ENCODE results near the gene ETS1.

The ETS1 gene

DNA sequence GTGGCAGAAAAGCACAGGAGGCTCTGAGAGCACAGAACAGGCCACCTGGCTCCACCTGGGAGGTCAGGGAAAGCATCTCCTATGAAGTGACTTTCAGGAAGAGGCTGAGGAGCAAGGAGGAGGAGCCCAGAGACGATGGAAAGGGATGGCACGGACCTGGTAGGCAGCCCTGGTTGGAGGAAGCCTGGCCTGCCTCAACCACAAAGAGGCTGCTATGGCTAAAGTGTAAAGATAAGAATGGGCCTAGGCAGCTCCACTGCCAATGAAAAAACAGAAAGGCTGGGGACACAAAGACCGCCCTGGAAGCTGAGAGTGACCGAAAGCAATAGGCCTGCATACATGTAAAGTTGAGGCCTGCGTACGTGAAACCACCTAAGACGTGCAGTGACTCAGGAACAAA lies 31.2 kb upstream of the ETS1 start:
- DNase-seq (ENCODE audit: extremely low read depth, low read depth): no peak
- no peak for TF ChIP-seq CTCF (IDR thresholded peaks at IDR 0.05; ENCODE audit: low read depth, low read length)

GRCh38 chr11:128616161-128616560 lies 28.8 kb upstream of the ETS1 start:
- TF ChIP-seq CTCF (IDR thresholded peaks at IDR 0.05; ENCODE audit: low read depth, low read length): no peak
- no peak for DNase-seq (ENCODE audit: extremely low read depth, low read depth)

DNA sequence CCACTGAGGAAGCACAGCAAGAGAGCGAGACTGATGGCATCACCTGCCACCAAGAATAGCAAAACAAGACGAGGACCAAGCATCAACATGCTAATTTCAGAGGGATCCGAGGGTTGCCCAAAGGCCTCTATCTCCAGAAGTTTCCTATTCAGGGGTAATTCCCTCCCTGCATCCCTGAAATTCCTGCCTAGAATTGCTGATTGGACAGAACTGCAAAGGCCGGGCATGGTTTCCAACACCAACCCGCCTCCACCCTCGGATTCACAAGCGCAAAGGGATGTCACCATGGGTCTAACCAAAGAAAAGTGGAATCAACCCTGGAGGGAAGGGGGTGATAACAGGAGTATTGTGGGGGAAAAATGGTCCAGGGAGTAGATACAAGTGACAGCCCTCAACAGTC lies 28.3 kb upstream of the ETS1 start:
- no peak for TF ChIP-seq CTCF (IDR thresholded peaks at IDR 0.05; ENCODE audit: low read depth, low read length)

DNA sequence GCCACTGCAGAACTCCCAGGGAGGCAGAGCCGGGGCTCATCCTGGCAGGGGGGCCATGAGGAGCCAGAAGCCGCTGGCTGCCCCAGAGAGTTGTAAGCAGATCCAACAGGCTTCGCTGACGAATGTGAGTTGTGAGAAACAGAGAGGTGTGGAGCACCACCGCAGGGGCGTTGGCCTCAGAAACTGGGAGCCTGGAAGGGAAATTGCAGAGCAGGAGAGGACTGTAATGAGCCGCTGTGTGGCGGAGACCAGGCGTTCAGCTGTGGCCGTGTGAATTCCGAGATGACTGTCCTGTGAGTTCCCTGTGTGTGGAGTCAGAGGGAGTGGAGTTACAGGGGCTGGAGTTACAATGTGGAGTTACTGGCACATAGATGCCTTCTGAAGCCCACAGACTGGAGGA lies 27.7 kb upstream of the ETS1 start:
- TF ChIP-seq CTCF (IDR thresholded peaks at IDR 0.05; ENCODE audit: low read depth, low read length): no peak
- DNase-seq (ENCODE audit: extremely low read depth, low read depth): no peak

More for the DNA sequence above, 28.3 kb upstream of the ETS1 start:
- no peak for DNase-seq (ENCODE audit: extremely low read depth, low read depth)

DNA sequence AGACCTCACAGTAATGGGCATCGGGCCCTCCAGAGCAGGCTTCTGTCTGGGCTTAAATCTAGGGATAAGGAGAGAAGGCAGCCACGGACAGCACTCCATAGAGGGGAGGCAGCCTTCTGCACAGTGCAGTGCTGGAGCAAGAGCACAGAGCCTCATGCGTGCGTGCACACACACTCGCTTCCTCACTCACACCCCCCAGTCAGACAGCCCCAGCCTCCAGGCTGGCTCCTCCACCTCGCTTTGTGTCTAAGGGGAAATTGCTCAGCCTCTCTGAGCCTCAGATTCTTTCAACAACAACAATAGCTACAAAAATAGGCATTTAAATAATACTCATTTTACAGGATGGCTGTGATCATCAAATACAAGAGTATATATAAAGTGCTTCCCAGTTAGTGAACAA lies 26.7 kb upstream of the ETS1 start:
- no peak for DNase-seq (ENCODE audit: extremely low read depth, low read depth)
- no peak for TF ChIP-seq CTCF (IDR thresholded peaks at IDR 0.05; ENCODE audit: low read depth, low read length)

- no peak for TF ChIP-seq CTCF (IDR thresholded peaks at IDR 0.05; ENCODE audit: low read depth, low read length)
- DNase-seq (ENCODE audit: extremely low read depth, low read depth): no peak
Observed at GRCh38 chr11:128613300-128613995, 26.1 kb upstream of the ETS1 start.

GRCh38 chr11:128610721-128611617 lies 23.6 kb upstream of the ETS1 start:
- no peak for TF ChIP-seq CTCF (IDR thresholded peaks at IDR 0.05; ENCODE audit: low read depth, low read length)
- no peak for DNase-seq (ENCODE audit: extremely low read depth, low read depth)
